Loucy (cell line): Measurements from ENCODE around the gene GGN.

Source experiments
- H2AFZ ChIP-seq: fragments of 200-600 bp; sonication (generic); 2 replicates; pipeline ENCODE4 v1.6.0; 2016; ENCODE audit warnings: antibody characterized with exemption, mild to moderate bottlenecking, low read length, moderate library complexity
- H3F3A ChIP-seq: fragments of 200-600 bp; 2 replicates; pipeline ENCODE4 v1.6.0; 2016; ENCODE audit warnings: antibody characterized with exemption, low read depth, mild to moderate bottlenecking
- H3K27me3 ChIP-seq: fragments of 200-600 bp; sonication (generic); 2 replicates; pipeline ENCODE4 v1.6.1; 2014; ENCODE audit warnings: low read length, mild to moderate bottlenecking; ENCODE audit not compliant: insufficient read depth, poor library complexity, severe bottlenecking
- H3K36me3 ChIP-seq: fragments of 200-600 bp; sonication (generic); 2 replicates; pipeline ENCODE4 v1.6.1; 2016; ENCODE audit warnings: low read length; ENCODE audit not compliant: insufficient read depth
- H3K4me1 ChIP-seq: fragments of 200-600 bp; sonication (generic); 2 replicates; pipeline ENCODE4 v1.5.1; 2014; ENCODE audit warnings: low read length, mild to moderate bottlenecking; ENCODE audit not compliant: insufficient read depth, poor library complexity, severe bottlenecking
- H3K4me2 ChIP-seq: fragments of 200-600 bp; sonication (generic); 2 replicates; pipeline ENCODE4 v1.6.0; 2014; ENCODE audit warnings: antibody characterized with exemption, low read length, low read depth, mild to moderate bottlenecking; ENCODE audit not compliant: poor library complexity, severe bottlenecking
- H3K4me3 ChIP-seq: fragments of 200-600 bp; sonication (generic); 2 replicates; pipeline ENCODE4 v1.5.1; 2014; ENCODE audit warnings: low read length, mild to moderate bottlenecking, mixed read lengths; ENCODE audit not compliant: poor library complexity, severe bottlenecking
- H3K79me2 ChIP-seq: fragments of 200-600 bp; sonication (generic); 2 replicates; pipeline ENCODE4 v1.6.1; 2014; ENCODE audit warnings: low read length; ENCODE audit not compliant: insufficient read depth
- H3K9ac ChIP-seq: fragments of 200-600 bp; sonication (generic); 2 replicates; pipeline ENCODE4 v1.6.0; 2014; ENCODE audit warnings: mild to moderate bottlenecking, low read depth, low read length, moderate library complexity; ENCODE audit not compliant: poor library complexity, severe bottlenecking
- H3K9me2 ChIP-seq: fragments of 200-600 bp; sonication (generic); replicated peaks from 2 replicates; pipeline ENCODE4 v1.6.1; 2016; ENCODE audit warnings: low read depth, low read length, mixed read lengths
- H3K9me3 ChIP-seq: fragments of 200-600 bp; sonication (generic); 2 replicates; pipeline ENCODE4 v1.6.1; 2014; ENCODE audit warnings: mild to moderate bottlenecking, antibody characterized with exemption, low read length, low read depth; ENCODE audit not compliant: insufficient read depth
- H4K20me1 ChIP-seq: fragments of 200-600 bp; sonication (generic); 2 replicates; pipeline ENCODE4 v1.6.0; 2014; ENCODE audit warnings: antibody characterized with exemption, low read length, mild to moderate bottlenecking; ENCODE audit not compliant: insufficient read depth, poor library complexity, severe bottlenecking
- EZH2phosphoT487 ChIP-seq: fragments of 200-600 bp; IDR thresholded peaks from 2 replicates; pipeline ENCODE4 v1.6.1; 2018; ENCODE audit warnings: antibody characterized with exemption, mild to moderate bottlenecking, moderate library complexity, borderline replicate concordance
- TF ChIP-seq, protein P1 (sequence below): fragments of 200-600 bp; sonication (generic); conservative IDR thresholded peaks from 2 replicates; pipeline ENCODE4 v1.5.1; 2014; ENCODE audit warnings: mild to moderate bottlenecking, antibody characterized with exemption, low read length

The GGN gene

GRCh38 chr19:38388349-38389100, 691 bp upstream of the GGN start, which contains the start of gene SPRED3:
SPRED3 (plus strand) TSS chr19:38388697; CDS start chr19:38390303, 1,606 bp downstream.
- Histone ChIP-seq H3K4me3 (peak within 1 kb of the TSS; percentile 72), H2AFZ (peak within 1 kb of the TSS; percentile 61), H3K4me2 (peak within 1 kb of the TSS; percentile 93), H3K27me3 (no peaks in the 10 kb centered on the region), H3K9ac (no peak within 1 kb of the TSS), H3K79me2 (no peaks in the 10 kb centered on the region), H4K20me1 (no peaks in the 10 kb centered on the region), H3K9me3 (no peaks in the 10 kb centered on the region), H3K9me2 (no peaks in the 10 kb centered on the region), H3F3A (no peaks in the 10 kb centered on the region), H3K4me1 (peaks cover 5% of the 10 kb centered on the region), H3K36me3 (peaks cover 6% of the 10 kb centered on the region; the same call in 1 of the 2 replicates)
- no peak for TF ChIP-seq EZH2phosphoT487
- TF ChIP-seq, protein P1, sequence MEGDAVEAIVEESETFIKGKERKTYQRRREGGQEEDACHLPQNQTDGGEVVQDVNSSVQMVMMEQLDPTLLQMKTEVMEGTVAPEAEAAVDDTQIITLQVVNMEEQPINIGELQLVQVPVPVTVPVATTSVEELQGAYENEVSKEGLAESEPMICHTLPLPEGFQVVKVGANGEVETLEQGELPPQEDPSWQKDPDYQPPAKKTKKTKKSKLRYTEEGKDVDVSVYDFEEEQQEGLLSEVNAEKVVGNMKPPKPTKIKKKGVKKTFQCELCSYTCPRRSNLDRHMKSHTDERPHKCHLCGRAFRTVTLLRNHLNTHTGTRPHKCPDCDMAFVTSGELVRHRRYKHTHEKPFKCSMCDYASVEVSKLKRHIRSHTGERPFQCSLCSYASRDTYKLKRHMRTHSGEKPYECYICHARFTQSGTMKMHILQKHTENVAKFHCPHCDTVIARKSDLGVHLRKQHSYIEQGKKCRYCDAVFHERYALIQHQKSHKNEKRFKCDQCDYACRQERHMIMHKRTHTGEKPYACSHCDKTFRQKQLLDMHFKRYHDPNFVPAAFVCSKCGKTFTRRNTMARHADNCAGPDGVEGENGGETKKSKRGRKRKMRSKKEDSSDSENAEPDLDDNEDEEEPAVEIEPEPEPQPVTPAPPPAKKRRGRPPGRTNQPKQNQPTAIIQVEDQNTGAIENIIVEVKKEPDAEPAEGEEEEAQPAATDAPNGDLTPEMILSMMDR = no peak

GRCh38 chr19:38386971-38387549, 774 bp downstream of the GGN start:
- Histone ChIP-seq H3K4me3 (no peak overlapping the region), H4K20me1 (no peaks in the 10 kb centered on the region), H3K4me2 (peak overlapping the region; percentile 93), H3K79me2 (no peaks in the 10 kb centered on the region), H3K27me3 (no peaks in the 10 kb centered on the region), H3K9ac (no peak overlapping the region), H3K36me3 (peaks cover 18% of the 10 kb centered on the region; the same call in 1 of the 2 replicates), H3K4me1 (peaks cover 5% of the 10 kb centered on the region), H3F3A (no peaks in the 10 kb centered on the region), H3K9me2 (no peaks in the 10 kb centered on the region), H2AFZ (no peak overlapping the region), H3K9me3 (no peaks in the 10 kb centered on the region)
- TF ChIP-seq EZH2phosphoT487 = no peak
- TF ChIP-seq, protein P1 = no peak

DNA sequence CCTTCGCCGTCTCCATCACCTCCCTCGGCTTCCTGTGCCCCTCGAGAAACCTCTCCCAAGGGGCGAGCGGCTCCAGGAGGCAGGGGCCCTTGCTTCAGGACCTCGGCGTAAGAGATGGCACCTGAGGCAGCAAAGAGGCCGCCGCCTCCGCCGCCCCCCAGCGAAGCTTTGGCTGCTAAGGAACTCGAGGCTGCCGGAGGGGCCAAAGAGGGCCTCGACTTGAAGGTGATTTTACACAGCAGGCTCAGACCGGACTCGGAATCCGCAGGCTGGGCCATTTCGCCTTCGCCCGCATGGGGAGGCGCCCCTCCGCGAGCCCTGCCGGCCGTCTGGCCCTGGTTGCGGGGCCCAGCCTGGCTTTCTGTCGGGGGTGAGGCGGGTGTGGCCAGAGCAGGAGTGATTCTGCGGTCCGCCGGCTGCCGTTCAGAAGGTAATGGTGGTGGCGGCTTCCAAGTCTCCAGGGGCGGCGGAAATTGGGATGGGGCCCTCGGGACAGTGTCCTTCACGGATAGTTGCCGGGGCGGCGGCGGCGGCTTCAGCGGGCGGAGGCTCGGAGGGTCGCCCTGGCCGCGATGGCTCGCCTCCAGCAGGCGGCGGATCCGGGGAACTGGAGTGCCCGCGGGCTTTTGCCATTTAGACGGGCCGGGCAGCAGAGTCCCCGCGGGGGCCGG, 1.4 kb downstream of the GGN start:
- Histone ChIP-seq H3K27me3 (no peaks in the 10 kb centered on the region), H3K4me2 (no peak overlapping the region), H3K9me3 (no peaks in the 10 kb centered on the region), H2AFZ (no peak overlapping the region), H3K9ac (no peak overlapping the region), H3K9me2 (no peaks in the 10 kb centered on the region), H3K4me1 (peaks cover 5% of the 10 kb centered on the region), H4K20me1 (no peaks in the 10 kb centered on the region), H3K36me3 (peaks cover 24% of the 10 kb centered on the region; the same call in 1 of the 2 replicates), H3K4me3 (no peak overlapping the region), H3F3A (no peaks in the 10 kb centered on the region), H3K79me2 (no peaks in the 10 kb centered on the region)
- TF ChIP-seq, protein P1 = no peak
- TF ChIP-seq EZH2phosphoT487 = no peak
